ENCODE results near the gene MYO1H.
"Not testable (repeated sequence)": the region's sequence is repeated elsewhere in the genome, so short reads cannot be mapped to it uniquely, and the experiment has no call there.

Gene MYO1H

GRCh38 chr12:109422251-109422650 lies 74.6 kb downstream of the MYO1H start:
- no peak for DNase-seq

GRCh38 chr12:109423392-109423791 lies 75.7 kb downstream of the MYO1H start:
- DNase-seq: no peak

DNA sequence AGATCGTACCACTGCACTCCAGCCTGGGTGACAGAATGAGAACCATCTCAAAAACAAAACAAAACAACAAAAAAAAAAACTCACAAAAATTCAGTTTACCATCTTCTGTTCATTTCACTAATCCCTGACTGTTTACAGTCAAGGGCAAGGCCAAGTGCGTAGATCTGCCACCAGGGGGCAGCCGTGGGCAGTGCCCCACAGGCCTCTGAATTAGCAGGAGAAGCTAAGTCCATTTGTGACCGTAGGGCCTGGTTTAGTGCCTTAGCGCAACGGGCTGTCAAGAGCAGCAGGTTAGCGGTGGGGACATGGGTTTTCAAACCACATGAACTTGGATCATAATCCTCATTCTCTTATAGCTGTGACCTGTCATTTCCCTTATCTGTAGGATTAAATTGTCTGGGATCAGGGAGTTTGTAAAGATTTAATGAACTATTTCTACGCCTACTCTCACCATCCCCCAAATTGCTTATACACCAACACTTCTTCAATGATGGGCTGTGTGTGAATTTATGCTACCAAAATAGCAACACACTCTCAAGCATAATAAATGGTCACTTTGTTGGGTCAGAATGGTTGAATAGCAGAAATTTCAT lies 80.4 kb downstream of the MYO1H start:
- peak; percentile 74 for DNase-seq

- DNase-seq: not testable (repeated sequence)
These were observed 81.1 kb downstream of the MYO1H start for GRCh38 chr12:109428804-109429203.

GRCh38 chr12:109430244-109430643 lies 82.5 kb downstream of the MYO1H start:
- no peak for DNase-seq

GRCh38 chr12:109432431-109432830 lies 84.7 kb downstream of the MYO1H start:
- no peak for DNase-seq

DNA sequence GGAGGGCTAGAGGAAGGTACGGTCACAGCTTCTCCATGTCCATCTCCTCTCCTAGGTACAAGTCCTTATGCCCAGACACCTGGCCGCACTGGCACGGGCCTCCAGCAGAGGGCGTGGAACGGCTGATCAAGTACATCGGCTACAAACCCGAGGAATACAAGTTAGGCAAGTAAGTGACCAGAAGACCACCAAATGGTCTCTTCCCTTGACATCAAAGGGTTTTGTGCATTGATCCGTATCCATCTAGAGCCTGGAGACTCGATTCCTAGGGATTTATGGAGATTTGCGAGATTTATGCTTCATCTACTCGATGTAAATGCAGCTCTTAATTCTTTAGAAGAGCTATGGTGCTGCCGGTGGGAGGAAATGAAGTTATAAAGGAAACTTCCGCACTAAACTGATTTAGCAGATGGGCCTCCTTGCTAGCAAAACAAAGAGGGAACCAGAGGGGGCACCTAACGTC lies 85.2 kb downstream of the MYO1H start:
- DNase-seq: peak; percentile 76

DNA sequence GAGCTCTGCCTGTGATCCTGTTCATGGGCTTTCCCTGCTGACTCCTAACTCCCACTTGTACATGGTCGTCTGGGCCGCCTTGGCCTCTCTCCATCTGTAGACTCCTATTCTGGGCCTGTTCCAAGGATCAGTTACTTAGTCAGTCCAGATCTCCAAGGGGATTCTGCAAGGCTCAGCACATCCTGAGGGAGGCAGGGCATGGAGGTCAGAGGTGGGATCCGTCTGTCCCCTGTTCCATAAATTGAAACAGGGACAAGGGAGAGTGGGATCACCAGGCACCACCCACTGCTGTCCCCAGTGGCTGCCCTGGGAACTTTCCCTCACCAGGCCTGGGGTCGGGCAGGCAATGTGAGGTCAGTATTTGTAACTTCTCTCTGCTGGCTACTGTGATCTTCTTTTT lies 85.9 kb downstream of the MYO1H start:
- DNase-seq: no peak

DNA sequence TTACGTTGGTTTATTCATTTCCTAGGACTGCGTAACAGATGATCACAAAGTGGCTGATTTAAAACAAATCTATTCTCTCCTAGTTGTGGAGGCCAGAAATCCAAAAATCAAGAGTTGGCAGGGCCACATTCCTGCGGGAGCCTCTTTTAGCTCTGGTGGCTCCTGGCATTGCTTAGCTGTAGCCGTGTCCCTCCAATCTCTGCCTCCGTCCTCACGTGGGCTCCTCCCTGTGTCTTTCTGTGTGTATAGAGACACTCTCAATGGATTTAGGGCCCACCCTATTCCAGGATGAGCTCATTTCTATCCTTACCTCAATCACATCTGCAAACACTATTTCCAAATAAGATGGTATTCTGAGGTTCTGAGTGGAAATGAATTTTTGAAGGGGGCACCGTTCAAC lies 86.9 kb downstream of the MYO1H start:
- no peak for DNase-seq

GRCh38 chr12:109435428-109436187 lies 87.9 kb downstream of the MYO1H start:
- no peak for DNase-seq

GRCh38 chr12:109436188-109436560 lies 88.5 kb downstream of the MYO1H start:
- no peak for DNase-seq

DNA sequence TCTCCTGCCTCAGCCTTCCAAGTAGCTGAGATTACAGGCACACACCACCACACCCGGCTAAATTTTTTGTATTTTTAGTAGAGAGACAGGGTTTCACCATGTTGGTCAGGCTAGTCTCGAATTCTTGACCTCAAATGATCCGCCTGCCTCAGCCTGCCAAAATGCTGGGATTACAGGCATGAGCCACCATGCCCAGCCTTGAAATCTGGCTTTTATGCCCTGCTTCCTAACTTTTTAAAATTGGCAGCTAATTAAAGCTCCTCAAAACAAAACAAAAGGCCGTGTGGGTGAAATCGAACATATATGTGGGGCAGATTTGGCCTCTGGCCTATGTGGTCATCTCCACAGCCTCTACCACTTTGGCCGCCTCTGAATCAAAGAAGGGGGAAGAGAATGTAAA lies 91.5 kb downstream of the MYO1H start:
- DNase-seq: no peak

GRCh38 chr12:109439951-109440350 lies 92.3 kb downstream of the MYO1H start:
- not testable (repeated sequence) for DNase-seq

DNA sequence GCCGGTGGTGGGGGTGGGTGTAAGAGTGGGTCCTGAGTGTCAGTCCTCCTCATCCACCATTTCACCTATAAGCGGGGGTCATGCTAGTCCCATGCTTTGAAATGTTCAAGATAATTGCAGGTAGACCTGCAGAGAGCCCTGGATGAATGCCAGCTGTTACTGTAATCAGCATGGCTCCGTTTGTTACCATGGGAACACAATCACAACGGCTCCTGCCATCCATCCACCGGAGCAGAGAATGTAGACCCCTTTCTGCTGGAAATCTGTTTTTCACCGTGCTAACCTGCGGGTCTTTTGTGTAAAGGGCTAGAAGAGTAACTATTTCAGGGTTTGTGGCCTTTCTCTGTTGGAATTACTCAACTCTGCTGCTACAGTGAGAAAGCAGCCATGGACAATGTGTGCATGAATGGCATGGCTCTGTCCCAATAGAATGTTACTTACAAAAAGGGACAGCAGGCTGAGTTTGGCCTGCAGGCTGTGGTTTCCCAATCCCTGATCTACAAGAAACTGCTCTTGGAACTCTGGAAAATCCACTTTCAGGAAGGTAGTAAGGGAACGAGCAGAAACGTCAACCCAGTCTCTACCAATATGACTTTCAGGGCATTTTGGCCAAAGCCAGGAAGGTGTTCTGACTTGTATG lies 93.3 kb downstream of the MYO1H start:
- peak; percentile 93 for DNase-seq

GRCh38 chr12:109443794-109444193 lies 96.1 kb downstream of the MYO1H start:
- DNase-seq: peak; percentile 42

- DNase-seq: no peak
These were observed 96.6 kb downstream of the MYO1H start for GRCh38 chr12:109444259-109444658.

- no peak for DNase-seq
These were observed 97.5 kb downstream of the MYO1H start for GRCh38 chr12:109445191-109445609.

- no peak for DNase-seq
These were observed 99.2 kb downstream of the MYO1H start for GRCh38 chr12:109446869-109447268.

DNA sequence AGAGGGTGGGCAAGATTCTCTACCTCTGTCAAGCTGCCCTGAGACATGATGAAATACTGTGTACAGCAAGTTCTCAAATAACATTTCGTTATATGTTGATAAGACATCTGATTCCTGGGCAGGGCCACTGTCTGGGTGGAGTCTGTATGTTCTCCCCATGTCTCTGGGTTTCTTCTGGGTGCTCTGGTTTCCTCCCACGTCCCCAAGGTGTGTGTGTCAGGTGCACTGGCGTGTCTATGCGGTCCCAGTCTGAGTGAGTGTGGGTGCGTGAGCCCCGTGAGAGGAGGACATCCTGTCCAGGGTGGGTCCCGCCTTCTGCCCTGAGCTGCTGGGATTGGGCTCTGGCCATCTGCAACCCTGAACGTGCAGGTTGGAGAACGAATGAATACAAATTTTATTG lies 99.8 kb downstream of the MYO1H start:
- DNase-seq: no peak

DNA sequence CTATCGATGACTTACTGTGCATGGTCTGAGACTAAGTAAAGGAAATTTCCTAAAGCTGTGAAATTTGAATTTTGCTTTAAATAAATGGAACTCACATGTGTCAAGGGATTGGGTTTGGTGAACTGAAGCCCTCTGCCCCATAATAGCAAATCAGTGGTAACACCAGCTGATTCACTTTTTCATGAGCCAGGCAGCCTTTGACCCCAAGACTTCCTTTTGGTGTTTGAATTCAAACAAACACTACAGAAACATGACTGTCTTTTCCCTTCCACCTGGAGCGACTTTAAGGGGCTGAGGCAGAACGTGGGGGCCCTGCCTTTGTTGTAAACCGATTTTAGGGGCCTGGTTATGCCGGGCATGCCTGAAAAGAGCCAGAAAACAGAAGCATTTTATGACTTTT lies 100.6 kb downstream of the MYO1H start:
- DNase-seq: no peak

DNA sequence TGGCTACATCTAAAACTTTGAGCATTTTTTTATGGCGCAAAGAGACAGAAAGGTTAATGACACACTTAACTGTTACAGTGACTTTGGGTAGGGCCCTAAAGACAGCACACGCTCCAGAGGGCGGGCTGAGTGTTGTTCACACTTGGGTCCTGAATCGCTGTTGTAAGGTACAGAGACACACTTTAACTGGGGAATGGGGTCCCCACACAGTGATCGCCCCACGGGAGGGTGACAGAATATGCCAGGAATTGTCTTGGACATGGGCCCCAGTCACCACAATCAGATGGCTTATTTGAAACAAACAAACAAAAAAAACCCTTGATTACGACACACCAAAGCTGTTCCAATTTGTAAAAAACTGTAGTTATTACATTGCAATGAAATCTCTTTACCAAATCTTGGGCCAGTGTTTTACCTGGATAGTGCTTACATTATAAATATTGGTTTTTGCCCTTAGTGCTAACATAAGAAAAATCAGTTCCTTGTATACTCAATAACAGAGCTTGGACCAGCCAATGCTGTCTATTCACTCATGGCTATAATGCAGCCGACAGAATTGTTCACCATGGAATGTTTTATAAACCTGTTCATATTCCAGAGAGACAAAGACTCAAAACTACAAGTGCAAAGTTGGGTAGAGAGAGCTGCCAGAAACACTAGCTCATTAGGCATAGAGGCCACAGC lies 101.1 kb downstream of the MYO1H start:
- no peak for DNase-seq

GRCh38 chr12:109449845-109450532 lies 102.3 kb downstream of the MYO1H start:
- DNase-seq: no peak

GRCh38 chr12:109450980-109451379 lies 103.3 kb downstream of the MYO1H start:
- no peak for DNase-seq
